ENCODE results near the gene RASSF6.

- TF ChIP-seq CTCF (conservative IDR thresholded peaks at IDR 0.05) (no peak), EZH2 (IDR thresholded peaks at IDR 0.05; ENCODE audit: low read depth) (no peak)
Observed at GRCh38 chr4:73660808-73661207, 40.6 kb upstream of the RASSF6 start.
